ENCODE data around the gene FERD3L.

DNA sequence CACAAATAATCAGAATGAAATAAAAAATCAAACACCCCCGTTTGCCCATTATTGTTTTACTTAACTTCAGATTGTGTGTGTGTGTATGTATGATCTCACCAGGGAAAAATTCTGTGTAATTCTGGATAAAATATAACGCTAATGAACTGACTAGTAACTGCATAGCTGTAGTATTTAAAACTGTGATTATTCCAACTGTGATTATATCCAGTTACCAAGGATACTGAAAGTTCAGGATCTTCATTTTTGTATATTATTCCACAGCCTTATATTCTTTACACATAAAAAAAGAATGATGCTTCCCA is 30.7 kb downstream of the FERD3L start:
- TF ChIP-seq, protein P1, sequence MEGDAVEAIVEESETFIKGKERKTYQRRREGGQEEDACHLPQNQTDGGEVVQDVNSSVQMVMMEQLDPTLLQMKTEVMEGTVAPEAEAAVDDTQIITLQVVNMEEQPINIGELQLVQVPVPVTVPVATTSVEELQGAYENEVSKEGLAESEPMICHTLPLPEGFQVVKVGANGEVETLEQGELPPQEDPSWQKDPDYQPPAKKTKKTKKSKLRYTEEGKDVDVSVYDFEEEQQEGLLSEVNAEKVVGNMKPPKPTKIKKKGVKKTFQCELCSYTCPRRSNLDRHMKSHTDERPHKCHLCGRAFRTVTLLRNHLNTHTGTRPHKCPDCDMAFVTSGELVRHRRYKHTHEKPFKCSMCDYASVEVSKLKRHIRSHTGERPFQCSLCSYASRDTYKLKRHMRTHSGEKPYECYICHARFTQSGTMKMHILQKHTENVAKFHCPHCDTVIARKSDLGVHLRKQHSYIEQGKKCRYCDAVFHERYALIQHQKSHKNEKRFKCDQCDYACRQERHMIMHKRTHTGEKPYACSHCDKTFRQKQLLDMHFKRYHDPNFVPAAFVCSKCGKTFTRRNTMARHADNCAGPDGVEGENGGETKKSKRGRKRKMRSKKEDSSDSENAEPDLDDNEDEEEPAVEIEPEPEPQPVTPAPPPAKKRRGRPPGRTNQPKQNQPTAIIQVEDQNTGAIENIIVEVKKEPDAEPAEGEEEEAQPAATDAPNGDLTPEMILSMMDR (optimal IDR thresholded peaks at IDR 0.05 in 1 of 3, IDR thresholded peaks at IDR 0.05 in 1 of 3, conservative IDR thresholded peaks at IDR 0.05 in 1 of 3; ENCODE audit: extremely low read depth in 1 of 3, insufficient read depth in 2 of 3, low read length in 3 of 3) = no peak
- TF ChIP-seq EZH2 (IDR thresholded peaks at IDR 0.05; ENCODE audit: low read length) = no peak

Data from keratinocyte (primary cell).